Measurements from ENCODE around the gene P2RX7.

DNA sequence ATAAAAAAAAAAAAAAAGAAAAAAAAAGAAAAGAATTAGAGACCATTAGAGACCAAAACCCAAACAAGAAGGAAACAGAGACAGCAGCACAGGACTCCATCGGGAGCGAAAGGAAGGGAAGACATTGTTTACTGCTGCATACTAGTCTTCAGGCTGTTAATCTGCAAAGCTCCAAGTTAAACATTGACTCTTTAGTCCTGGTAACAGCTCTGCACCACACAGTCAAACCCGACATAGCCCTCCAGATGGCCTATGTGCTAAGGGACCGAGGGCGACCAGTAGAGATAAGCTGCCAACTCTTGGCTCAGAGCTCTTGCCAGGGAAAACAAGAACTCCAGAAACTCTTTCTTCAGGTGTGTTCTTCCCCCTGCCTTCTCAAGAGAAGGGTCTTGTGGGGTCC, 85.1 kb downstream of the P2RX7 start:
- TF ChIP-seq POLR2AphosphoS5 (IDR thresholded peaks at IDR 0.05; ENCODE audit: low read depth, low read length) (no peak), YY1 (IDR thresholded peaks at IDR 0.05; ENCODE audit: low read depth) (no peak), GATA2 (CRISPR knock-in tag; IDR thresholded peaks at IDR 0.05) (no peak), SMC3 (IDR thresholded peaks at IDR 0.05; ENCODE audit: low read depth, low read length) (no peak), ELF1 (IDR thresholded peaks at IDR 0.05) (no peak), RCOR1 (IDR thresholded peaks at IDR 0.05; ENCODE audit: low read length) (no peak), GABPA (IDR thresholded peaks at IDR 0.05; ENCODE audit: low read depth) (no peak), TAF1 (IDR thresholded peaks at IDR 0.05; ENCODE audit: borderline replicate concordance, low read depth, low read length) (no peak)
- TF ChIP-seq, protein P1, sequence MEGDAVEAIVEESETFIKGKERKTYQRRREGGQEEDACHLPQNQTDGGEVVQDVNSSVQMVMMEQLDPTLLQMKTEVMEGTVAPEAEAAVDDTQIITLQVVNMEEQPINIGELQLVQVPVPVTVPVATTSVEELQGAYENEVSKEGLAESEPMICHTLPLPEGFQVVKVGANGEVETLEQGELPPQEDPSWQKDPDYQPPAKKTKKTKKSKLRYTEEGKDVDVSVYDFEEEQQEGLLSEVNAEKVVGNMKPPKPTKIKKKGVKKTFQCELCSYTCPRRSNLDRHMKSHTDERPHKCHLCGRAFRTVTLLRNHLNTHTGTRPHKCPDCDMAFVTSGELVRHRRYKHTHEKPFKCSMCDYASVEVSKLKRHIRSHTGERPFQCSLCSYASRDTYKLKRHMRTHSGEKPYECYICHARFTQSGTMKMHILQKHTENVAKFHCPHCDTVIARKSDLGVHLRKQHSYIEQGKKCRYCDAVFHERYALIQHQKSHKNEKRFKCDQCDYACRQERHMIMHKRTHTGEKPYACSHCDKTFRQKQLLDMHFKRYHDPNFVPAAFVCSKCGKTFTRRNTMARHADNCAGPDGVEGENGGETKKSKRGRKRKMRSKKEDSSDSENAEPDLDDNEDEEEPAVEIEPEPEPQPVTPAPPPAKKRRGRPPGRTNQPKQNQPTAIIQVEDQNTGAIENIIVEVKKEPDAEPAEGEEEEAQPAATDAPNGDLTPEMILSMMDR (IDR thresholded peaks at IDR 0.05): no peak
- TF ChIP-seq, protein P2, sequence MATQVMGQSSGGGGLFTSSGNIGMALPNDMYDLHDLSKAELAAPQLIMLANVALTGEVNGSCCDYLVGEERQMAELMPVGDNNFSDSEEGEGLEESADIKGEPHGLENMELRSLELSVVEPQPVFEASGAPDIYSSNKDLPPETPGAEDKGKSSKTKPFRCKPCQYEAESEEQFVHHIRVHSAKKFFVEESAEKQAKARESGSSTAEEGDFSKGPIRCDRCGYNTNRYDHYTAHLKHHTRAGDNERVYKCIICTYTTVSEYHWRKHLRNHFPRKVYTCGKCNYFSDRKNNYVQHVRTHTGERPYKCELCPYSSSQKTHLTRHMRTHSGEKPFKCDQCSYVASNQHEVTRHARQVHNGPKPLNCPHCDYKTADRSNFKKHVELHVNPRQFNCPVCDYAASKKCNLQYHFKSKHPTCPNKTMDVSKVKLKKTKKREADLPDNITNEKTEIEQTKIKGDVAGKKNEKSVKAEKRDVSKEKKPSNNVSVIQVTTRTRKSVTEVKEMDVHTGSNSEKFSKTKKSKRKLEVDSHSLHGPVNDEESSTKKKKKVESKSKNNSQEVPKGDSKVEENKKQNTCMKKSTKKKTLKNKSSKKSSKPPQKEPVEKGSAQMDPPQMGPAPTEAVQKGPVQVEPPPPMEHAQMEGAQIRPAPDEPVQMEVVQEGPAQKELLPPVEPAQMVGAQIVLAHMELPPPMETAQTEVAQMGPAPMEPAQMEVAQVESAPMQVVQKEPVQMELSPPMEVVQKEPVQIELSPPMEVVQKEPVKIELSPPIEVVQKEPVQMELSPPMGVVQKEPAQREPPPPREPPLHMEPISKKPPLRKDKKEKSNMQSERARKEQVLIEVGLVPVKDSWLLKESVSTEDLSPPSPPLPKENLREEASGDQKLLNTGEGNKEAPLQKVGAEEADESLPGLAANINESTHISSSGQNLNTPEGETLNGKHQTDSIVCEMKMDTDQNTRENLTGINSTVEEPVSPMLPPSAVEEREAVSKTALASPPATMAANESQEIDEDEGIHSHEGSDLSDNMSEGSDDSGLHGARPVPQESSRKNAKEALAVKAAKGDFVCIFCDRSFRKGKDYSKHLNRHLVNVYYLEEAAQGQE (IDR thresholded peaks at IDR 0.05; ENCODE audit: low read depth, low read length): no peak
- TF ChIP-seq, protein P3, sequence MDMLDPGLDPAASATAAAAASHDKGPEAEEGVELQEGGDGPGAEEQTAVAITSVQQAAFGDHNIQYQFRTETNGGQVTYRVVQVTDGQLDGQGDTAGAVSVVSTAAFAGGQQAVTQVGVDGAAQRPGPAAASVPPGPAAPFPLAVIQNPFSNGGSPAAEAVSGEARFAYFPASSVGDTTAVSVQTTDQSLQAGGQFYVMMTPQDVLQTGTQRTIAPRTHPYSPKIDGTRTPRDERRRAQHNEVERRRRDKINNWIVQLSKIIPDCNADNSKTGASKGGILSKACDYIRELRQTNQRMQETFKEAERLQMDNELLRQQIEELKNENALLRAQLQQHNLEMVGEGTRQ (IDR thresholded peaks at IDR 0.05; ENCODE audit: borderline replicate concordance, low read depth, low read length): no peak
- TF ChIP-seq, protein P4, sequence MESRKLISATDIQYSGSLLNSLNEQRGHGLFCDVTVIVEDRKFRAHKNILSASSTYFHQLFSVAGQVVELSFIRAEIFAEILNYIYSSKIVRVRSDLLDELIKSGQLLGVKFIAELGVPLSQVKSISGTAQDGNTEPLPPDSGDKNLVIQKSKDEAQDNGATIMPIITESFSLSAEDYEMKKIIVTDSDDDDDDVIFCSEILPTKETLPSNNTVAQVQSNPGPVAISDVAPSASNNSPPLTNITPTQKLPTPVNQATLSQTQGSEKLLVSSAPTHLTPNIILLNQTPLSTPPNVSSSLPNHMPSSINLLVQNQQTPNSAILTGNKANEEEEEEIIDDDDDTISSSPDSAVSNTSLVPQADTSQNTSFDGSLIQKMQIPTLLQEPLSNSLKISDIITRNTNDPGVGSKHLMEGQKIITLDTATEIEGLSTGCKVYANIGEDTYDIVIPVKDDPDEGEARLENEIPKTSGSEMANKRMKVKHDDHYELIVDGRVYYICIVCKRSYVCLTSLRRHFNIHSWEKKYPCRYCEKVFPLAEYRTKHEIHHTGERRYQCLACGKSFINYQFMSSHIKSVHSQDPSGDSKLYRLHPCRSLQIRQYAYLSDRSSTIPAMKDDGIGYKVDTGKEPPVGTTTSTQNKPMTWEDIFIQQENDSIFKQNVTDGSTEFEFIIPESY (IDR thresholded peaks at IDR 0.05; ENCODE audit: borderline replicate concordance, low read depth): no peak
- TF ChIP-seq, protein P5, sequence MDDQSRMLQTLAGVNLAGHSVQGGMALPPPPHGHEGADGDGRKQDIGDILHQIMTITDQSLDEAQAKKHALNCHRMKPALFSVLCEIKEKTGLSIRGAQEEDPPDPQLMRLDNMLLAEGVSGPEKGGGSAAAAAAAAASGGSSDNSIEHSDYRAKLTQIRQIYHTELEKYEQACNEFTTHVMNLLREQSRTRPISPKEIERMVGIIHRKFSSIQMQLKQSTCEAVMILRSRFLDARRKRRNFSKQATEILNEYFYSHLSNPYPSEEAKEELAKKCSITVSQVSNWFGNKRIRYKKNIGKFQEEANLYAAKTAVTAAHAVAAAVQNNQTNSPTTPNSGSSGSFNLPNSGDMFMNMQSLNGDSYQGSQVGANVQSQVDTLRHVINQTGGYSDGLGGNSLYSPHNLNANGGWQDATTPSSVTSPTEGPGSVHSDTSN (IDR thresholded peaks at IDR 0.05): no peak
